DOHH2 (cell line): Measurements from ENCODE around the gene COPE.

Experiments used
- H3F3A ChIP-seq: fragments of 200-600 bp; sonication (generic), shearing (Covaris generic); 2 replicates; pipeline ENCODE4 v1.6.0; 2016; ENCODE audit warnings: antibody characterized with exemption, mild to moderate bottlenecking; ENCODE audit not compliant: control insufficient read depth, insufficient read depth
- H3K27ac ChIP-seq: fragments of 200-600 bp; sonication (generic); 2 replicates; pipeline ENCODE4 v1.5.1; 2014; ENCODE audit warnings: low read depth, mild to moderate bottlenecking, low read length, moderate library complexity
- H3K27me3 ChIP-seq: fragments of 200-600 bp; sonication (generic); 2 replicates; pipeline ENCODE4 v1.6.1; 2014; ENCODE audit warnings: mild to moderate bottlenecking, low read length, mixed read lengths; ENCODE audit not compliant: control insufficient read depth
- H3K36me3 ChIP-seq: fragments of 200-600 bp; sonication (generic); 2 replicates; pipeline ENCODE4 v1.6.1; 2014; ENCODE audit warnings: mild to moderate bottlenecking, low read length, moderate library complexity, mixed read lengths; ENCODE audit not compliant: control insufficient read depth
- H3K4me1 ChIP-seq: fragments of 200-600 bp; sonication (generic); 2 replicates; pipeline ENCODE4 v1.6.1; 2014; ENCODE audit warnings: mild to moderate bottlenecking, low read length, mixed read lengths; ENCODE audit not compliant: control insufficient read depth
- H3K4me2 ChIP-seq: fragments of 200-600 bp; sonication (generic); 2 replicates; pipeline ENCODE4 v1.6.0; 2014; ENCODE audit warnings: mild to moderate bottlenecking, low read length, moderate library complexity
- H3K4me3 ChIP-seq: fragments of 200-600 bp; sonication (generic); 2 replicates; pipeline ENCODE4 v1.5.1; 2014; ENCODE audit warnings: mild to moderate bottlenecking, low read length, mixed read lengths
- H3K79me2 ChIP-seq: fragments of 200-600 bp; sonication (generic); 2 replicates; pipeline ENCODE4 v1.6.1; 2014; ENCODE audit warnings: mild to moderate bottlenecking, low read length, mixed read lengths; ENCODE audit not compliant: control insufficient read depth
- H3K9me2 ChIP-seq: fragments of 200-600 bp; sonication (generic); replicated peaks from 2 replicates; pipeline ENCODE4 v1.6.1; 2014; ENCODE audit warnings: mild to moderate bottlenecking, low read length, mixed read lengths; ENCODE audit not compliant: control insufficient read depth
- H3K9me3 ChIP-seq: fragments of 200-600 bp; sonication (generic); 2 replicates; pipeline ENCODE4 v1.6.1; 2014; ENCODE audit warnings: antibody characterized with exemption, low read length, mixed read lengths; ENCODE audit not compliant: control insufficient read depth, insufficient read depth
- H4K20me1 ChIP-seq: fragments of 200-600 bp; sonication (generic); 2 replicates; pipeline ENCODE4 v1.6.0; 2014; ENCODE audit warnings: low read depth, mild to moderate bottlenecking, antibody characterized with exemption, low read length, moderate library complexity; ENCODE audit not compliant: control insufficient read depth, insufficient read depth
- CTCF ChIP-seq: fragments of 200-600 bp; sonication (generic); IDR thresholded peaks from one replicate; pipeline ENCODE4 v1.5.1; 2014; ENCODE audit warnings: antibody characterized with exemption, mild to moderate bottlenecking, low read depth, low read length; ENCODE audit not compliant: poor library complexity, severe bottlenecking
- EZH2phosphoT487 ChIP-seq: fragments of 200-600 bp; sonication (generic); IDR thresholded peaks from 2 replicates; pipeline ENCODE4 v1.6.1; 2017; ENCODE audit warnings: borderline replicate concordance, mild to moderate bottlenecking, antibody characterized with exemption, low read length, moderate library complexity, mixed read lengths

The COPE gene

DNA sequence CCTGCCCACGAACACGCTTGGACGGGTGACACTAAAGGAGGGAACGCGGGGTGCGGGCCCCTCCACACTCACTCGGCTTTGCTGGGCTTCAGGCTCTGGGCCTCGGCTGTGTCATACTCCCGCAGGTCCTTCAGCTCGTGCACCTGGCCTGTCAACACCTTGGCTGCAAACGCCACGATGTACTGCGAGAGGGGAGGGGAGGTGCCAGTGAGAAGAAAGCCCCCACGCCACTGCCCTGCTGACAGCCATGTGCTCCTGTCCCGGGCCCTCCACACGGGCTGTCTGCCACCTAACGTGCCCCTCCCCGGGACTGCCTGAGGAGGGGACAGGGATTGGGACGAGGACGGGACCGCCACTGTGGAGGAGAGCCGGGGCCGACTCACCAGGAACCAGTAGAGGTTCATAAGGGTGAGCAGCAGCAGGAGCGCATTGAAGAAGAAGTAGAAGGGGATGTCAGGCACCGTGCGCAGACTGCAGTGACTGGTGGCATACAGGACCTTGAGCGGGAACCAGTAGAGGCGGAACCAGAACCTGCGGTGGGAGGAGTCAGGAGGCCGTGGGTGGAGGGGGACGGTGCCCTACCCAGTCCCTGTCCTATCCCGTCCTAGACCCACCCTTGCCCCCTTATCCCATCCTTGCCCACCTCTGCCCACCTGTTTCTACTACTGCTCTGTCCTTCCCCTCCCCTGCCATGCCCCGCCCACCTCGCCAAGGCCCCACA lies 40.2 kb downstream of the COPE start:
- Histone ChIP-seq H3K4me2 (no peak overlapping the region), H4K20me1 (0 out of 2 replicates have a peak, but pooled peaks cover 3% of the 10 kb centered on the region), H3F3A (peaks cover 5% of the 10 kb centered on the region), H3K9me3 (no peaks in the 10 kb centered on the region), H3K4me3 (no peak overlapping the region), H3K27ac (no peak overlapping the region), H3K9me2 (no peaks in the 10 kb centered on the region), H3K4me1 (peaks cover 8% of the 10 kb centered on the region; the same call in 1 of the 2 replicates), H3K79me2 (no peaks in the 10 kb centered on the region), H3K36me3 (peaks cover 3% of the 10 kb centered on the region; the same call in 1 of the 2 replicates), H3K27me3 (no peaks in the 10 kb centered on the region)
- TF ChIP-seq CTCF: no peak
- TF ChIP-seq EZH2phosphoT487: no peak

DNA sequence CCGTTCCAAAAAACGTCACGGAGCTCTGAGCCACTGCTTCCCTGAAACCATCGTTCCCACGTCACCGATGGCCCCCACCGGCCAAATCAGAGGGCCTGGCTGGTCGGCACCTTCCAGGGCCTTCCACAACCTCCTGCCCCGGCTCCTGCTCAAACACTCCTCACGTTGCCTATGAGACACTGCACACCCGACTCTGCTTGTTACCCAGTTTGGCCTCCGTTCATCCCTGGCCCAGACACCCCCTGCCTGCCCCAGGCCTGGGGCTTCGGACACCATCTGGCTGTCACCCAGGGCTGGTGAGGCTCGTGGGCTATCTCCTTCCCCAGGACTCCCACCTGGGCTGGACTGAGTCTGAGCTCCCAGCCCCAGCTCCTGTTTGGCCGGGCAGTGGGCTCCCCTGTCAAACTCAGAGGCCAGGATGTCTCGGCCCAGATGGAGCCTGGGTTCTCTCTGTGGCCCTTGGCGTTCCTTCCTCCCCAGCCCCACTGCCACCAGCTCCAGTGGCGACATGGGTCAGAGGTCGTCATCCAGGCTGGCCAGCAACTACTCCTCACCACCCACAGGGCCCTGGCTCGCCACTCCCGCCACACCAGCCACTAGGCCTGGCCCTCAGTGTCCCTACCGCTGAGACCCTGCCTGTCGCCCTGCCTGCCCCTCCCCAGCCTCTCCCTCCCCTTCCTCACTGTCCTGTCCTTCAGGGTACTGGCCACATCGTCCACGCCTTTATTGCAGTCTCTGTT lies 41.0 kb downstream of the COPE start:
- Histone ChIP-seq H3F3A (peaks cover 5% of the 10 kb centered on the region), H4K20me1 (0 out of 2 replicates have a peak, but pooled peaks cover 3% of the 10 kb centered on the region), H3K4me2 (no peak overlapping the region), H3K9me2 (no peaks in the 10 kb centered on the region), H3K4me1 (peaks cover 8% of the 10 kb centered on the region; the same call in 1 of the 2 replicates), H3K27me3 (no peaks in the 10 kb centered on the region), H3K27ac (no peak overlapping the region), H3K9me3 (no peaks in the 10 kb centered on the region), H3K79me2 (no peaks in the 10 kb centered on the region), H3K4me3 (no peak overlapping the region), H3K36me3 (peaks cover 3% of the 10 kb centered on the region; the same call in 1 of the 2 replicates)
- TF ChIP-seq CTCF: no peak
- no peak for TF ChIP-seq EZH2phosphoT487

DNA sequence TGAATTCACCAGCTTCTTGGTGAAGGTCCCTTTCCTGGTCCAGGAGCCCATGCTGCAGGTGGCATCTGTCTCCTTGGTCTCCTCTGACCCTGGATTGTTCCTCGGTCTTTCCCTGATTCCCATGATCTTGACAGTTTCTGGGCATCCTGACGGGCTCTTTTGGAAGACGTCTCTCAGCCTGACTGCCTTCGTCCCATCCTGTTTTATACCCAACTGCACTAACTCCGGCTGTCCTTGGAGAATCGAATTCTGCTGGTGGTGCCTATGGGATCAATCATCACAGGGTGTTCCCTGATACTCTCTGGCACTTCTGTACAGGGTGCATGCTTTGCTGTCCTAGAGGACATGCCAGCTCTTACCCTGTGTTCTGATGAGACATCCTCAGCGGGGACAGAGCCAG lies 42.3 kb downstream of the COPE start:
- peaks cover 3% of the 10 kb centered on the region for H3F3A ChIP-seq
- TF ChIP-seq EZH2phosphoT487 (no peak), CTCF (no peak)
- no peaks in the 10 kb centered on the region for H3K79me2 ChIP-seq
- H3K9me2 ChIP-seq: no peaks in the 10 kb centered on the region
- no peaks in the 10 kb centered on the region for H3K9me3 ChIP-seq
- no peak overlapping the region for H3K4me3 ChIP-seq
- no peaks in the 10 kb centered on the region for H3K27me3 ChIP-seq
- 0 out of 2 replicates have a peak, but pooled peaks cover 3% of the 10 kb centered on the region for H4K20me1 ChIP-seq
- no peak overlapping the region for H3K4me2 ChIP-seq
- no peak overlapping the region for H3K27ac ChIP-seq
- H3K36me3 ChIP-seq: peaks cover 3% of the 10 kb centered on the region; the same call in 1 of the 2 replicates
- H3K4me1 ChIP-seq: peaks cover 8% of the 10 kb centered on the region; the same call in 1 of the 2 replicates
